Upper lobe of right lung (tissue), 1 donor: ENCODE results near the gene CCR5AS.
"Not testable (repeated sequence)": the region's sequence is repeated elsewhere in the genome, so short reads cannot be mapped to it uniquely, and the experiment has no call there.

Experiments
- ATAC-seq: fragments of 200-7000 bp; cut with Tn5 transposase; one replicate; pipeline ENCODE4 v1.9.1; 2020; ENCODE audit warnings: mild to moderate bottlenecking, moderate library complexity
- DNase-seq: peaks from one replicate; pipeline ENCODE4 v3.0.0-alpha.2; 2020
- H3K27ac ChIP-seq: fragments of 200-600 bp; one replicate; pipeline ENCODE4 v1.8.0; 2022
- H3K27me3 ChIP-seq: fragments of 200-600 bp; one replicate; pipeline ENCODE4 v1.8.0; 2022; ENCODE audit warnings: mild to moderate bottlenecking
- H3K36me3 ChIP-seq: fragments of 200-600 bp; one replicate; pipeline ENCODE4 v1.8.0; 2022
- H3K4me1 ChIP-seq: fragments of 200-600 bp; one replicate; pipeline ENCODE4 v1.8.0; 2022
- H3K4me3 ChIP-seq: fragments of 200-600 bp; one replicate; pipeline ENCODE4 v1.8.0; 2022; ENCODE audit warnings: mild to moderate bottlenecking
- H3K9me3 ChIP-seq: fragments of 200-600 bp; one replicate; pipeline ENCODE4 v1.8.0; 2022
- intact Hi-C: fragments of 100-400 bp; cut with DNase I; formaldehyde crosslinking; loops from one replicate; pipeline ENCODE4 v1.11.0; 2022
- TF ChIP-seq, protein P1 (sequence below): fragments of 200-600 bp; IDR thresholded peaks from one replicate; pipeline ENCODE4 v1.8.0; 2022; ENCODE audit warnings: antibody characterized with exemption
- donor health status: DM: no; HTN: yes; CAD: no; lungs with severe emphysema.

CCR5AS gene

DNA sequence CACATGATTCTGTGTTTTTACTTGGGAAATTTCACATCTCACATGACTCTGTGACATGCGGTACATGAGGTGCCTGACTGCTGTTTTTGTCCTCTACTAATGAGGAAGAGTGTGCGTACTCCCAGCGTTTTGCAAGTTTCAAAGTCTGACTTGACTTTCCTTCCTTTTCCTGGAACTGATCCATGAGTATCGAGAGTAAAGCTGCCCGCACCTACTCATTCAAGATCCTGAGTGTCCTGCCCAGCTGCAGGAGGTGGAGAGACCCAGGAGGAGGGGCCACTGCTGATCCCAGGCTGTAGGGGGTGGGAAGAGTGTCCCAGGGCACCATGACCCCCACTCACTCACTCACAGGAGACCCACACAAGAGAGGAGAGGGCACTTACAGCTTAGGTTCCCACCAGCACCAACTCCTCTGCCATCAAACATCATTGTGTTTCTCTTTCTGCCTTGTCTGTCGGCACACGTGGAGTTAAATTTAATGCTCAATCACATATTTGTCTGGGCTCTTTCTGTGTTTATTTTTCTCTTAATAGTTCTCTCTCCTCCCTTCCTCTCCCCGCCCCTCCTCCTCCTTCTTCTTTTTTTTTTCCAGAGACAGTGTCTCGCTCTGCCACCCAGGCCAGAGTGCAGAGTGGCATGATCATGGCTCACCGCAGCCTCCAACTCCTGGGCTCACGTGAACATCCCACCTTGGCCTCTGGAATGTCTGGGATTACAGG lies 1.4 kb downstream of the CCR5AS start:
- Histone ChIP-seq H3K36me3 (peaks cover 8% of the 10 kb centered on the region), H3K4me3 (peak overlapping the region; percentile 52), H3K27me3 (no peaks in the 10 kb centered on the region), H3K9me3 (no peaks in the 10 kb centered on the region), H3K4me1 (peaks cover 40% of the 10 kb centered on the region), H3K27ac (peak overlapping the region; percentile 93)
- ATAC-seq (peak; percentile 76), DNase-seq (peak; percentile 82)
- intact Hi-C loops = no loop called here
- TF ChIP-seq, protein P1, sequence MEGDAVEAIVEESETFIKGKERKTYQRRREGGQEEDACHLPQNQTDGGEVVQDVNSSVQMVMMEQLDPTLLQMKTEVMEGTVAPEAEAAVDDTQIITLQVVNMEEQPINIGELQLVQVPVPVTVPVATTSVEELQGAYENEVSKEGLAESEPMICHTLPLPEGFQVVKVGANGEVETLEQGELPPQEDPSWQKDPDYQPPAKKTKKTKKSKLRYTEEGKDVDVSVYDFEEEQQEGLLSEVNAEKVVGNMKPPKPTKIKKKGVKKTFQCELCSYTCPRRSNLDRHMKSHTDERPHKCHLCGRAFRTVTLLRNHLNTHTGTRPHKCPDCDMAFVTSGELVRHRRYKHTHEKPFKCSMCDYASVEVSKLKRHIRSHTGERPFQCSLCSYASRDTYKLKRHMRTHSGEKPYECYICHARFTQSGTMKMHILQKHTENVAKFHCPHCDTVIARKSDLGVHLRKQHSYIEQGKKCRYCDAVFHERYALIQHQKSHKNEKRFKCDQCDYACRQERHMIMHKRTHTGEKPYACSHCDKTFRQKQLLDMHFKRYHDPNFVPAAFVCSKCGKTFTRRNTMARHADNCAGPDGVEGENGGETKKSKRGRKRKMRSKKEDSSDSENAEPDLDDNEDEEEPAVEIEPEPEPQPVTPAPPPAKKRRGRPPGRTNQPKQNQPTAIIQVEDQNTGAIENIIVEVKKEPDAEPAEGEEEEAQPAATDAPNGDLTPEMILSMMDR = no peak

DNA sequence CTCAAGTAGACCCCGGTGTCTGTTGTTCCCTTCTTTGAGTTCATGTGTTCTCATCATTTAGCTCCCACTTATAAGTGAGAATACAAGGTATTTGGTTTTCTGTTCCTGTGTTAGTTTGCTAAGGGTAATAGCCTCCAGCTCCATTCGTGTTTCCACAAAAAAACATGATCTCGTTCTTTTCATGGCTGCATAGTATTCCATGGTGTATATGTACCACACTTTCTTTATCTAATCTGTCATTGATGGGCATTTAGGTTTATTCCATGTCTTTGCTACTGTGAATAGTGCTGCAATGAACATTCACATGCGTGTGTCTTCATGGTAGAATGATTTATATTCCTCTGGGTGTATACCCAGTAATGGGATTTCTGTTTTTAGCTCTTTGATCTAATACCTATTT lies 4.0 kb downstream of the CCR5AS start:
- H3K4me1 ChIP-seq = peaks cover 41% of the 10 kb centered on the region
- ATAC-seq = not testable (repeated sequence)

DNA sequence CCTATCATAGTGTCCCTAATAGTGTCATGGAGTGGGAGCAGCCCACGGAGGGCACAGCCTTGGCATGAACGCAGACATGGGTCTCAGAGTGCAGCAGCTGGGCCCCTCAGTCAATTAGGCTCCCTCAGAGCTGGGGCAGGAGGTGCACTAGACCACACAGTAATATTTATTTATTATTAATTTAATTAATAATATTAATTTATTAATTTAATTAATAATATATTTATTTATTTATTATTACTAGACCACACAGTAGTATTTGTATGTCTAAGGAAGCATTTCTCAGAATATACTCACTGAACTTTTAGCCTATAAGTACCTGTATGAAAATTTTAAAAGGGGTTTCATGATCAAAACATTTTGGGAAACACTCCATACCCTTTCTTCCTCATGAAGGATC lies 5.3 kb downstream of the CCR5AS start:
- H3K4me3 ChIP-seq = no peak overlapping the region
- DNase-seq = no peak
- TF ChIP-seq, protein P1 = no peak
- H3K4me1 ChIP-seq = peaks cover 39% of the 10 kb centered on the region
- no peaks in the 10 kb centered on the region for H3K36me3 ChIP-seq
- no peak overlapping the region for H3K27ac ChIP-seq
- intact Hi-C loops = no loop called here
- no peaks in the 10 kb centered on the region for H3K27me3 ChIP-seq
- no peak for ATAC-seq
- no peaks in the 10 kb centered on the region for H3K9me3 ChIP-seq

More for the DNA sequence above, 4.0 kb downstream of the CCR5AS start:
- H3K27ac ChIP-seq, DNase-seq, H3K4me3 ChIP-seq, H3K27me3 ChIP-seq, H3K36me3 ChIP-seq, intact Hi-C loops, H3K9me3 ChIP-seq: not testable (repeated sequence)

DNA sequence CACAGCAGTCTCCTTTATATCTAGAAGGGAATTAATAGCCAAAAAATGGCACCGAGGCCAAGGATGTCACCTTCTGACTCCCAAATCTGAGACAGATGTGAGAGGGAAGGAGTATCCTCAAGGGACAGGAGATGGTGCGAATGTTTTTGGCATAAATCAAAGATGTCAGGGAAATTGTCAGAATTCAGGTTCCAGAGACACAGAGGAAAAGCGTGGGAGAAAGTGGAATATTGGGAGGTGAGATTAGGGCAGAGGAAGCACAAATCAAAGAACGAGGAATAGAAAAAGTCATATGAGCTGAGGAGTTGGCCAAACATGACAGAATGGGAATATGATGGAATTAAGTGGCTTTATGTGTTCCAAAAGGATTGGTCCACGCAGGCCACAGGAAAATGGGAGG lies 6.0 kb downstream of the CCR5AS start:
- H3K4me1 ChIP-seq = peaks cover 39% of the 10 kb centered on the region
- H3K4me3 ChIP-seq = no peak overlapping the region
- H3K9me3 ChIP-seq = no peaks in the 10 kb centered on the region
- ATAC-seq (no peak), DNase-seq (no peak)
- H3K27me3 ChIP-seq = no peaks in the 10 kb centered on the region
- H3K27ac ChIP-seq = no peak overlapping the region
- TF ChIP-seq, protein P1 = no peak
- no peaks in the 10 kb centered on the region for H3K36me3 ChIP-seq
- intact Hi-C loops = no loop called here

DNA sequence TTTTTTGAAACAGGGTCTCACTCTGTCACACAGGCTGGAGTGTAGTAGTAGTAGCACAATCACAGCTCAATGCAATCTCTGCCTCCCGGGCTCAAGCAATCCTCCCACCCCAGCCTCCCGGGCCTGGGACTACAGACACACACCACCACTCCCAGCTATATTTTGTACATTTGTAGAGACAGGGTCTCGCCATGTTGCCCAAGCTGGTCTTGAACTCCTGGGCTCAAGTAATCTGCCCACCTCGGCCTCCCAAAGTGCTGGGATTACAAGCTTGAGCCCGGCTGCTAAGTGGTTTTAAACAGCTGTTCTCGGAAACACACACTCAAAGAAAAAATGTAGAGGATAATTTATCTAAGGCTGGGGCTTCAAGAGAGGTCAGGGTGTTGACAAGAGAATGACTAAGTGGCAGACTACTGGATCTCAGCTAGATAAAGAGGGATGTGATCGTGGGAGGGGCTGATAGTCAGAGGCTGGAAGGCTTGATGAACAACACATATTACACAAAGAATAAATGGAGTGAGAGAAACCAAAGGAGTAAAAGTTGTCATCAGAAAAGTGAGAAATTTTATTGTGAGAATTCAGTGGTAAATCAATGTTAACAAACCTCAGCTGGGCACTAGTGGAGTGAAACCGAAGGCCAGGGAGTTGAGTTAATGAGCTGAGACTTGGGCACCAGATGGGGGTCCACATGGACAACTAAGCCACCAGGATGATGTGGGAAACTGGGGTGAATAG lies 6.7 kb downstream of the CCR5AS start:
- intact Hi-C loops = no loop called here
- no peaks in the 10 kb centered on the region for H3K36me3 ChIP-seq
- no peak overlapping the region for H3K4me3 ChIP-seq
- TF ChIP-seq, protein P1 = no peak
- H3K27me3 ChIP-seq = no peaks in the 10 kb centered on the region
- peaks cover 44% of the 10 kb centered on the region for H3K4me1 ChIP-seq
- ATAC-seq (peak; percentile 46), DNase-seq (no peak)
- no peak overlapping the region for H3K27ac ChIP-seq
- H3K9me3 ChIP-seq = no peaks in the 10 kb centered on the region

DNA sequence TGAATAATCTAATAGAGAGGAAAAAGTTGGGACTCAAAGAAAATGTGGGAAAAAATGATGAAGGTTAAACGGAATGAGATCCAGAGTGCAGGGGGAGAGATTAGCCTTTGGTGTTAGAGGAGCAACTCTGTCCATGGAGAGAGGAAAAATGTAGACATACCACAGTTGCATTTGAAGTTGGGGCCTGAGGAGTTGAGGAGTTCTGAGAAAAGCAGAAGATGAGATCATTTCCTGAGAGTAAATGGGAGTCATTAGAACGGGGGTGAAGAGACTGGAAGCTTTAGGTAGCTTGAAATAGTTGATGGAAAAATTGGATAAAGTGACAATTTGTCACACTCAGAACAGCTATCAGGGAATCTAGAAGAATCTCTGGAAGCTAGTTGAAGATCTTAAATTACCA lies 7.3 kb downstream of the CCR5AS start:
- Histone ChIP-seq H3K4me3 (no peak overlapping the region), H3K9me3 (no peaks in the 10 kb centered on the region), H3K36me3 (no peaks in the 10 kb centered on the region), H3K27me3 (no peaks in the 10 kb centered on the region), H3K4me1 (peaks cover 45% of the 10 kb centered on the region), H3K27ac (no peak overlapping the region)
- intact Hi-C loops = no loop called here
- DNase-seq = no peak
- TF ChIP-seq, protein P1 = no peak
- ATAC-seq = peak; percentile 13
